ENCODE data around the gene STBD1. TPM values are rescaled to one million over a fixed set of nuclear protein-coding genes. Genes with fewer than 3 reads are reported as not detected.

STBD1 gene
- polyA plus RNA-seq (0.22 TPM in 1 of 2 replicates, not detected in the other), polyA minus RNA-seq (not detected in 2 replicates)

GRCh38 chr4:76305971-76306881 lies at the start of gene STBD1:
Gene STBD1, plus strand, starts transcription at chr4:76306733. Its CDS starts 37 bp downstream, at chr4:76306770.
- TF ChIP-seq REST (IDR thresholded peaks at IDR 0.05; ENCODE audit: borderline replicate concordance) (no peak), MXI1 (conservative IDR thresholded peaks at IDR 0.05; ENCODE audit: poor library complexity, severe bottlenecking) (no peak)

DNA sequence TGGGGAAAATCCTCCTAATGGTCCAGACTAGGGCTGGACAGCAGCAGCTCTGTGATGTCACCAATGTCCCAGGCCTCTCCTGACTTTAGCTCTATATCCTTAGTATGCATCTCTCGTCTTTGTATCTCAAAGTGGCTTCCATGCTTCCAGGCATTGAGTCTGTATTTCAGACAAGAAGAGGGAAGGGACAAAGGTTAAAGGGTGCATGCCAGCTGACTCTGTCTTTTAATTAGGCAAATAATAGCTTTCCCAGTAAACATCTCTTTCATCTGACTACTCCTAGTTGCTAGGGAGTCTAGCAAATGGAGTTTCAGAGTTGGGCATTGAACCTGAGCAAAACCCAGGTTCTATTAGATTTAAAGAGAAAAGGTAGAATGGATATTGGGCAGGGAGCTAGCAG lies 49.6 kb upstream of the STBD1 start:
- H3K79me2 ChIP-seq (replicated peaks; ENCODE audit: insufficient read depth, low read length) = no peaks in the 10 kb centered on the region
- no peak overlapping the region for H2AFZ ChIP-seq (ENCODE audit: low read depth, low read length)
- no peak overlapping the region for H3K4me2 ChIP-seq (ENCODE audit: low read length)
- H3K36me3 ChIP-seq (ENCODE audit: insufficient read depth, low read length) = no peaks in the 10 kb centered on the region
- no peaks in the 10 kb centered on the region for H3F3A ChIP-seq (ENCODE audit: insufficient read depth, low read length, poor library complexity, severe bottlenecking)
- H3K9me2 ChIP-seq (ENCODE audit: insufficient read depth, low read length) = no peaks in the 10 kb centered on the region
- no peaks in the 10 kb centered on the region for H3K27me3 ChIP-seq (ENCODE audit: insufficient read depth, low read depth, low read length)
- TF ChIP-seq EZH2 (IDR thresholded peaks at IDR 0.05; ENCODE audit: borderline replicate concordance, insufficient read depth, low read length, poor library complexity, severe bottlenecking) (no peak), POLR2AphosphoS5 (IDR thresholded peaks at IDR 0.05) (no peak), RAD21 (conservative IDR thresholded peaks at IDR 0.05) (no peak), TAF1 (IDR thresholded peaks at IDR 0.05; ENCODE audit: low read depth) (no peak), EP300 (conservative IDR thresholded peaks at IDR 0.05; ENCODE audit: poor library complexity, severe bottlenecking) (no peak)
- H3K27ac ChIP-seq (ENCODE audit: low read length) = no peak overlapping the region
- no peak overlapping the region for H3K4me3 ChIP-seq (ENCODE audit: low read length)
- H3K9me3 ChIP-seq (ENCODE audit: low read length) = no peaks in the 10 kb centered on the region
- no peak overlapping the region for H3K9ac ChIP-seq (ENCODE audit: low read length)
- H4K20me1 ChIP-seq (ENCODE audit: insufficient read depth) = no peaks in the 10 kb centered on the region

More at GRCh38 chr4:76305971-76306881, at the start of gene STBD1:
- Histone ChIP-seq H3K27ac (ENCODE audit: low read length) (no peak within 1 kb of the TSS), H3K9me3 (ENCODE audit: low read length) (no peaks in the 10 kb centered on the region), H3K4me2 (ENCODE audit: low read length) (peak within 1 kb of the TSS; percentile 35), H3K9me2 (ENCODE audit: insufficient read depth, low read length) (no peaks in the 10 kb centered on the region), H3K9ac (ENCODE audit: low read length) (no peak within 1 kb of the TSS), H3K4me3 (ENCODE audit: low read length) (peak within 1 kb of the TSS; percentile 74), H3K36me3 (ENCODE audit: insufficient read depth, low read length) (no peaks in the 10 kb centered on the region), H3K27me3 (ENCODE audit: insufficient read depth, low read depth, low read length) (peaks cover 31% of the 10 kb centered on the region), H2AFZ (ENCODE audit: low read depth, low read length) (peak within 1 kb of the TSS; percentile 8), H3K79me2 (replicated peaks; ENCODE audit: insufficient read depth, low read length) (no peaks in the 10 kb centered on the region), H3F3A (ENCODE audit: insufficient read depth, low read length, poor library complexity, severe bottlenecking) (no peaks in the 10 kb centered on the region), H4K20me1 (ENCODE audit: insufficient read depth) (no peaks in the 10 kb centered on the region)

- no peaks in the 10 kb centered on the region for H3F3A ChIP-seq (ENCODE audit: insufficient read depth, low read length, poor library complexity, severe bottlenecking)
- H3K9me2 ChIP-seq (ENCODE audit: insufficient read depth, low read length) = no peaks in the 10 kb centered on the region
- H4K20me1 ChIP-seq (ENCODE audit: insufficient read depth) = no peaks in the 10 kb centered on the region
- no peaks in the 10 kb centered on the region for H3K9me3 ChIP-seq (ENCODE audit: low read length)
- no peak overlapping the region for H3K4me2 ChIP-seq (ENCODE audit: low read length)
- no peak overlapping the region for H2AFZ ChIP-seq (ENCODE audit: low read depth, low read length)
- no peak overlapping the region for H3K9ac ChIP-seq (ENCODE audit: low read length)
- no peaks in the 10 kb centered on the region for H3K79me2 ChIP-seq (replicated peaks; ENCODE audit: insufficient read depth, low read length)
- TF ChIP-seq REST (IDR thresholded peaks at IDR 0.05; ENCODE audit: borderline replicate concordance) (no peak), SMC3 (conservative IDR thresholded peaks at IDR 0.05; ENCODE audit: poor library complexity) (no peak), POLR2AphosphoS5 (IDR thresholded peaks at IDR 0.05) (no peak), CTCF (IDR thresholded peaks at IDR 0.05; ENCODE audit: poor library complexity, severe bottlenecking) (no peak), RAD21 (conservative IDR thresholded peaks at IDR 0.05) (no peak), MXI1 (conservative IDR thresholded peaks at IDR 0.05; ENCODE audit: poor library complexity, severe bottlenecking) (no peak), TAF1 (IDR thresholded peaks at IDR 0.05; ENCODE audit: low read depth) (no peak), EZH2 (IDR thresholded peaks at IDR 0.05; ENCODE audit: borderline replicate concordance, insufficient read depth, low read length, poor library complexity, severe bottlenecking) (no peak), EP300 (conservative IDR thresholded peaks at IDR 0.05; ENCODE audit: poor library complexity, severe bottlenecking) (no peak)
- H3K4me3 ChIP-seq (ENCODE audit: low read length) = no peak overlapping the region
- no peaks in the 10 kb centered on the region for H3K27me3 ChIP-seq (ENCODE audit: insufficient read depth, low read depth, low read length)
- H3K27ac ChIP-seq (ENCODE audit: low read length) = no peak overlapping the region
- no peaks in the 10 kb centered on the region for H3K36me3 ChIP-seq (ENCODE audit: insufficient read depth, low read length)
Observed at GRCh38 chr4:76257824-76258223, 48.7 kb upstream of the STBD1 start.
